Upper lobe of left lung (tissue), 6 donors: ENCODE results near the gene IKZF3. TPM values are rescaled to one million over a fixed set of nuclear protein-coding genes. Genes with fewer than 3 reads are reported as not detected.

Experiments
- ATAC-seq, 2 donors: fragments of 200-7000 bp; cut with Tn5 transposase; one replicate each; pipeline ENCODE4 v1.9.1; 2022; ENCODE audit warnings: mild to moderate bottlenecking in 2 of 2, moderate library complexity in 2 of 2; ENCODE audit not compliant: low FRiP score in 2 of 2
- DNase-seq, 2 donors: peaks; one replicate each; pipeline ENCODE4 v3.0.0-alpha.2; 2019 to 2020
- H3K27ac ChIP-seq, 4 donors: fragments of 200-600 bp; sonication (generic); one replicate each; pipeline ENCODE4 v1.5.1; 2016 to 2019
- H3K27me3 ChIP-seq, 4 donors: fragments of 200-600 bp; sonication (generic); one replicate each; pipeline ENCODE4 v1.5.1; 2017 to 2019
- H3K36me3 ChIP-seq, 4 donors: fragments of 200-600 bp; sonication (generic); one replicate each; pipeline ENCODE4 v1.5.1; 2016 to 2019
- H3K4me1 ChIP-seq, 4 donors: fragments of 200-600 bp; sonication (generic); one replicate each; pipeline ENCODE4 v1.5.1; 2018 to 2019
- H3K4me3 ChIP-seq, 4 donors: fragments of 200-600 bp; sonication (generic); one replicate each; pipeline ENCODE4 v1.5.1; 2017 to 2019; ENCODE audit warnings: mild to moderate bottlenecking in 2 of 4, moderate library complexity in 1 of 4
- H3K9me3 ChIP-seq, 4 donors: fragments of 200-600 bp; sonication (generic); one replicate each; pipeline ENCODE4 v1.5.1; 2018 to 2019
- CTCF ChIP-seq, 6 experiments: fragments of 450-650 bp in 4 of 6; fragments of 200-600 bp in 2 of 6; sonication (generic) in 2 of 6; IDR thresholded peaks; one replicate each; pipeline ENCODE4 v1.5.1; 2016 to 2019; ENCODE audit warnings: antibody characterized with exemption in 6 of 6
- EP300 ChIP-seq, 4 donors: sonication (generic); formaldehyde crosslinking; IDR thresholded peaks; one replicate each; pipeline ENCODE4 v1.5.1; 2017; ENCODE audit warnings: antibody characterized with exemption in 4 of 4, control low read depth in 2 of 4
- POLR2A ChIP-seq, 4 donors: fragments of 450-650 bp; IDR thresholded peaks; one replicate each; pipeline ENCODE4 v1.5.1; 2016 to 2017; ENCODE audit warnings: antibody characterized with exemption in 4 of 4, mild to moderate bottlenecking in 2 of 4
- POLR2AphosphoS5 ChIP-seq, 2 donors: sonication (generic); formaldehyde crosslinking; IDR thresholded peaks; one replicate each; pipeline ENCODE4 v1.5.1; 2017; ENCODE audit warnings: antibody characterized with exemption in 2 of 2
- WGBS, 2 donors: methylation state at CpG; one replicate each; pipeline ENCODE4 v1.1.5; 2017 to 2018; 5-methylcytosine and 5-hydroxymethylcytosine counted together
- total RNA-seq, 6 donors: library from RNA; depleted of rRNA in 4 of 6; stranded (reverse); fragments of >200 nt in 4 of 6; gene quantifications; one replicate each; pipeline versions ENCODE4 v1.1.0 to v1.2.1, GENCODE V29; 2016 to 2021
- donor health status: DM: no; HTN: no; CAD: no; lungs with moderate emphysema.
- donor health status: DM: no; HTN: yes; CAD: no; lungs with severe emphysema.

Gene IKZF3
- total RNA-seq, 6 donors from 2014 or later: 2.2 to 14.9 (median 4.9) TPM

- ATAC-seq: no peak
- Histone ChIP-seq H3K4me1 (peaks cover 16 to 28% (median 18%) of the 10 kb centered on the region in 4 donors), H3K27me3 (no peaks in the 10 kb centered on the region), H3K36me3 (no peaks in the 10 kb centered on the region), H3K27ac (no peak overlapping the region), H3K9me3 (no peaks in the 10 kb centered on the region), H3K4me3 (no peak overlapping the region)
- no peak for TF ChIP-seq POLR2AphosphoS5 (IDR thresholded peaks at IDR 0.05)
- no peak for TF ChIP-seq POLR2A (IDR thresholded peaks at IDR 0.05)
- 88% methylated on average over 4 of the region's 4 CpGs for WGBS, 2 donors
- no peak for DNase-seq
Measured at GRCh38 chr17:39757176-39757662, 106.9 kb downstream of the IKZF3 start.

GRCh38 chr17:39756380-39757079 lies 107.6 kb downstream of the IKZF3 start:
- WGBS, 2 donors: 77% methylated on average over 7 of the region's 7 CpGs

DNA sequence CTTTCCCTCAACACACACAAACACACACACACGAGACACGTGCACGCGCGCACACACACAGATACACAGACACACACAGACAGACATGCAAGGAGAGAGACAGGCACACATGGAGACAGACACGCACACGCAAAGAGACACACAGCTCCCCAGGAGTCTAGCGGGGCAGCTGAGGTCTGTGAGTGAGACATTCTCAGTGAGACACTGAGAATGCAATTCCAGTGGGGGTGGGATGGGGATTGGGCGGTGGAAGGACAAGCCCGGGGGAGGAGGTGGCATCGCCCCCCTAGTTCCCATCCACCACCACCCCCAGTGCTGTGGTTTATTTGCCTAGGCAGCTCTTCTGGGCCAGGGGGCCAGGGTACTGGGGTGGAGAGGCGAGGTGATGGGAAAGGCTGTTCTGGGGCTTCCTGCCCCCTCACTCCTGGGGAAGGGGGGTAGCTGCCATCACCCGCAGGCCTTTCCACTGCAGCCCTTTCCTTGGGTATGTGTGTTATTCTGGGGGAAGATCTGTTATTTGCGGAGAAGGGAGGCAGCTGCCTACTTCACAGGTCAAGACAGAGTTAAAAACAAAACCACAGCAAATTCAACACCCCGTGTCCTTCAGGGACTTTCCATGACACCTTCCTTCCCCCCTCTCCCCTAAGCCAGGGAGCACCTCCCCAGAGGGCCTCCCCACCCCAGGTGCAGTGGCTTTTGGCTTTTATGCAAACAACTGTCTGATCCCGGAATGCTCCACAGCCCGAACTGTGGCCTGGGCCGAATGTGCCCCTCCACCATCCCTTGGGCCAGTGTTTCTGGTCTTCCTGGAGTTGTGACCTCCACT lies 108.3 kb downstream of the IKZF3 start:
- H3K4me3 ChIP-seq: no peak overlapping the region
- ATAC-seq (no peak), DNase-seq (peak in 1 of 2 donors; percentile 19)
- H3K4me1 ChIP-seq: peaks cover 16 to 28% (median 18%) of the 10 kb centered on the region in 4 donors
- no peaks in the 10 kb centered on the region for H3K27me3 ChIP-seq
- H3K27ac ChIP-seq: peak overlapping the region; percentile 95 to 99 (median 98)
- no peaks in the 10 kb centered on the region for H3K9me3 ChIP-seq
- TF ChIP-seq POLR2A (IDR thresholded peaks at IDR 0.05) (no peak), CTCF (IDR thresholded peaks at IDR 0.05) (no peak), EP300 (IDR thresholded peaks at IDR 0.05) (no peak), POLR2AphosphoS5 (IDR thresholded peaks at IDR 0.05) (no peak)
- no peaks in the 10 kb centered on the region for H3K36me3 ChIP-seq
- 58% methylated on average over 12 to 18 of the region's 18 CpGs for WGBS, 2 donors

More at GRCh38 chr17:39756380-39757079, 107.6 kb downstream of the IKZF3 start:
- Histone ChIP-seq H3K4me3 (no peak overlapping the region), H3K9me3 (no peaks in the 10 kb centered on the region), H3K27me3 (no peaks in the 10 kb centered on the region), H3K27ac (peak overlapping the region; percentile 21 to 99 (median 98)), H3K4me1 (peaks cover 16 to 28% (median 18%) of the 10 kb centered on the region in 4 donors), H3K36me3 (no peaks in the 10 kb centered on the region)
- ATAC-seq (no peak), DNase-seq (peak in 1 of 2 donors; percentile 15)
- TF ChIP-seq CTCF (IDR thresholded peaks at IDR 0.05): no peak

DNA sequence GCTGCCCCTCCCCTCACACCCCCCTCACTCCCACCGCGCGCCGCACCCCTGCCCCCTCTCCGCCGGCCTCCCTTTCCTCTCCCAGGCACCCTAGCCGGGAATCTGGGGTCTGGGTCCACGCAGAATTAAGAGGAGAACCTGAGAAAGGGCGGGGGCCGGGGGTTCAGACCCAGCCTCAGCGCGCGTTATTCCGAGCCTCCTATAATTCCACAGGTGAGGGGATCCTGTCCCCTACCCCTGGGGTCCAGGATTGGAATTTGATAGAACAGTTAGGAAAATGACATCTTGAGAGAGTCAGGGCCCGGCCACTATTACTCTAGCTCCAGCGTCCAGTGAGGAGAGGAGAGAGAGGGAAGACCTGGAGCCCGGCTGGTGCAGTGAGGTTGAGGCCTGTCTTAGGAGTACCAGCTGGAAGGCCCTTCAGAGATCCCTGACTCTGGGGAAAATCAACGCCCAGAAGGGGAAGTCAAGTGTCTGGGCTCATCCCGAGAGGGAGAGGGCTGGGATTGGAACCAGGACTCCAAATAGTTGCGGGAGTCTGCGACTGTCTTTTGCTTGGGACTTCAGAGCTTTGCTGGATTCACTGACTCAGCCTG lies 109.1 kb downstream of the IKZF3 start:
- Histone ChIP-seq H3K4me1 (peaks cover 16 to 28% (median 18%) of the 10 kb centered on the region in 4 donors), H3K27me3 (no peaks in the 10 kb centered on the region), H3K9me3 (no peaks in the 10 kb centered on the region), H3K36me3 (no peaks in the 10 kb centered on the region), H3K4me3 (peak overlapping the region; percentile 41 to 82 (median 66)), H3K27ac (peak overlapping the region; percentile 95 to 99 (median 98))
- 33 to 45% methylated on average over 16 to 21 of the region's 21 CpGs for WGBS, 2 donors
- peak in 1 of 2 donors; percentile 32 for DNase-seq
- no peak for TF ChIP-seq POLR2A (IDR thresholded peaks at IDR 0.05)
- ATAC-seq: no peak

GRCh38 chr17:39754161-39754957 lies 109.8 kb downstream of the IKZF3 start:
- Histone ChIP-seq H3K9me3 (no peaks in the 10 kb centered on the region), H3K4me3 (peak overlapping the region; percentile 54 to 82 (median 66)), H3K36me3 (no peaks in the 10 kb centered on the region), H3K27ac (peak overlapping the region; percentile 95 to 99 (median 98)), H3K27me3 (no peaks in the 10 kb centered on the region), H3K4me1 (peaks cover 16 to 28% (median 18%) of the 10 kb centered on the region in 4 donors)
- DNase-seq: peak; percentile 97 to 99
- TF ChIP-seq EP300 (IDR thresholded peaks at IDR 0.05) (peak in 2 of 4 donors; percentile 59 to 85), POLR2A (IDR thresholded peaks at IDR 0.05) (peak in 2 of 4 donors; percentile 76 to 87), CTCF (IDR thresholded peaks at IDR 0.05) (peak; percentile 98 to 100 (median 100)), POLR2AphosphoS5 (IDR thresholded peaks at IDR 0.05) (peak; percentile 81 to 94)
- ATAC-seq: peak; percentile 95
- WGBS, 2 donors: 1% methylated on average over 57 of the region's 91 CpGs; no CpG with 5 or more reads in 1 of the 2 donors
